G401.6 (cell line): ENCODE results near the gene SRMS.
A peak's percentile ranks its signal among the peaks of the same experiment; 100 is the strongest.

Source experiments
- FAIRE-seq: peaks from 2 replicates; lab custom pipeline; 2012; peaks lifted over from hg19 to GRCh38; lab: Jason Lieb, UNC

The SRMS gene

GRCh38 chr20:63537525-63538203 lies 9.9 kb downstream of the SRMS start:
- peak; percentile 94 for FAIRE-seq

GRCh38 chr20:63536997-63537524 lies 10.5 kb downstream of the SRMS start, which contains the start of gene PTK6:
Gene PTK6, minus strand, starts transcription at chr20:63537376. Its CDS starts 62 bp downstream, at chr20:63537314.
- no peak for FAIRE-seq

- no peak for FAIRE-seq
Observed at GRCh38 chr20:63536241-63536977, 11.1 kb downstream of the SRMS start.

- FAIRE-seq = no peak
Observed at GRCh38 chr20:63534831-63535651, 12.5 kb downstream of the SRMS start.

- FAIRE-seq = no peak
Observed at GRCh38 chr20:63534427-63534830, 13.1 kb downstream of the SRMS start.

- no peak for FAIRE-seq
Observed at GRCh38 chr20:63533871-63534393, 13.6 kb downstream of the SRMS start.

- FAIRE-seq = no peak
Observed at GRCh38 chr20:63533388-63533787, 14.2 kb downstream of the SRMS start.

- FAIRE-seq = no peak
Observed at GRCh38 chr20:63532449-63532971, 15.0 kb downstream of the SRMS start.

- FAIRE-seq = no peak
Observed at GRCh38 chr20:63531686-63532448, 15.7 kb downstream of the SRMS start.

- FAIRE-seq = no peak
Observed at GRCh38 chr20:63530788-63531160, 16.8 kb downstream of the SRMS start.

- no peak for FAIRE-seq
Observed at GRCh38 chr20:63529861-63530787, 17.4 kb downstream of the SRMS start.

- FAIRE-seq = no peak
Observed at GRCh38 chr20:63529180-63529860, 18.2 kb downstream of the SRMS start.

- FAIRE-seq = no peak
Observed at GRCh38 chr20:63527184-63527583, 20.4 kb downstream of the SRMS start.

GRCh38 chr20:63525971-63526370 lies 21.6 kb downstream of the SRMS start:
- FAIRE-seq = no peak

GRCh38 chr20:63525185-63525584 lies 22.4 kb downstream of the SRMS start:
- no peak for FAIRE-seq

- FAIRE-seq = no peak
Observed at GRCh38 chr20:63522981-63523611, 24.5 kb downstream of the SRMS start.

- FAIRE-seq = no peak
Observed at GRCh38 chr20:63522091-63522868, 25.3 kb downstream of the SRMS start.

- no peak for FAIRE-seq
Observed at GRCh38 chr20:63521602-63522001, 25.9 kb downstream of the SRMS start.
